HepG2 (cell line): Measurements from ENCODE around the gene TACC2. TPM values are rescaled to one million over a fixed set of nuclear protein-coding genes. Genes with fewer than 3 reads are reported as not detected.

Experiments used
- DMAP1 ChIP-seq: IDR thresholded peaks from 2 replicates; pipeline ENCODE4 v1.6.1; 2016
- GMEB2 ChIP-seq: IDR thresholded peaks from 2 replicates; pipeline ENCODE4 v1.6.1; 2016; ENCODE audit warnings: missing biosample characterization, missing genetic modification reagents, low read depth
- IKZF5 ChIP-seq: IDR thresholded peaks from 2 replicates; pipeline ENCODE4 v1.6.1; 2018; ENCODE audit warnings: missing genetic modification reagents, mild to moderate bottlenecking, missing compliant biosample characterization
- LRRFIP1 ChIP-seq: sonication (generic); formaldehyde crosslinking; conservative IDR thresholded peaks from 2 replicates; pipeline ENCODE4 v1.4.0; 2020; ENCODE audit warnings: missing genetic modification reagents
- MTERF4 ChIP-seq: sonication (generic); formaldehyde crosslinking; IDR thresholded peaks from 2 replicates; pipeline ENCODE4 v1.8.0; 2023; ENCODE audit warnings: mild to moderate bottlenecking, missing genetic modification reagents
- PPARG ChIP-seq: conservative IDR thresholded peaks from 2 replicates; pipeline ENCODE4 v1.6.1; 2016; ENCODE audit warnings: missing biosample characterization, missing genetic modification reagents
- SIX4 ChIP-seq: sonication (generic); formaldehyde crosslinking; IDR thresholded peaks from 2 replicates; pipeline ENCODE4 v1.4.0; 2020; ENCODE audit warnings: missing genetic modification reagents
- SP1 ChIP-seq, 2 experiments: fragments of 450-650 bp in 1 of 2; sonication (generic) in 1 of 2; formaldehyde crosslinking in 1 of 2; IDR thresholded peaks; 2 replicates each; pipeline versions ENCODE4 v1.4.0 to v1.6.1; 2016 to 2020; ENCODE audit warnings: missing genetic modification reagents in 1 of 2
- SPEN ChIP-seq: sonication (generic); formaldehyde crosslinking; IDR thresholded peaks from 2 replicates; pipeline ENCODE4 v1.5.1; 2020; ENCODE audit warnings: low read depth, mild to moderate bottlenecking, missing genetic modification reagents
- SRSF9 ChIP-seq: fragments of 200-400 bp; formaldehyde crosslinking; IDR thresholded peaks from 2 replicates; pipeline ENCODE4 v1.6.1; 2018; ENCODE audit warnings: borderline replicate concordance, mild to moderate bottlenecking, low read depth, low read length; ENCODE audit not compliant: insufficient read depth, poor library complexity, severe bottlenecking
- STAT6 ChIP-seq: sonication (generic); formaldehyde crosslinking; IDR thresholded peaks from 2 replicates; pipeline ENCODE4 v1.4.0; 2020; ENCODE audit warnings: missing genetic modification reagents, mild to moderate bottlenecking, borderline replicate concordance
- SYNCRIP ChIP-seq: fragments of 200-400 bp; formaldehyde crosslinking; IDR thresholded peaks from 2 replicates; pipeline ENCODE4 v1.6.1; 2018; ENCODE audit warnings: mild to moderate bottlenecking, low read depth, low read length; ENCODE audit not compliant: insufficient read depth
- THYN1 ChIP-seq: sonication (generic); formaldehyde crosslinking; IDR thresholded peaks from 2 replicates; pipeline ENCODE4 v1.8.1; 2023; ENCODE audit warnings: low read depth, mild to moderate bottlenecking, moderate library complexity, missing genetic modification reagents, borderline replicate concordance
- ZBTB26 ChIP-seq: IDR thresholded peaks from 2 replicates; pipeline ENCODE4 v1.6.1; 2016; ENCODE audit warnings: missing compliant biosample characterization, missing genetic modification reagents, borderline replicate concordance
- ZNF350 ChIP-seq: sonication (generic); formaldehyde crosslinking; IDR thresholded peaks from 2 replicates; pipeline ENCODE4 v1.4.0; 2020; ENCODE audit warnings: mild to moderate bottlenecking, low read depth, missing genetic modification reagents, borderline replicate concordance
- ZNF607 ChIP-seq: sonication (generic); formaldehyde crosslinking; IDR thresholded peaks from 2 replicates; pipeline ENCODE4 v1.5.1; 2020; ENCODE audit warnings: missing genetic modification reagents, mild to moderate bottlenecking, borderline replicate concordance
- ZNF784 ChIP-seq: sonication (generic); formaldehyde crosslinking; IDR thresholded peaks from 2 replicates; pipeline ENCODE4 v1.5.1; 2020; ENCODE audit warnings: missing genetic modification reagents, mild to moderate bottlenecking, borderline replicate concordance
- polyA plus RNA-seq, 8 experiments: library from polyadenylated mRNA; depleted of rRNA in 3 of 8; stranded (reverse) in 7 of 8; unstranded in 1 of 8; fragments of >200 nt; fragmentation: Illumina TruSeq in 4 of 8; extraction: Trizol in 4 of 8; gene quantifications; 2 replicates each; pipeline versions ENCODE4 v1.2.1 to v1.2.3, GENCODE V29; 2011 to 2016; ENCODE audit warnings: low read depth in 4 of 8, missing spikeins in 1 of 8, mixed read lengths in 1 of 8; ENCODE audit not compliant: insufficient read depth in 1 of 8
- total RNA-seq, 5 experiments: library from RNA; depleted of rRNA; stranded (reverse); fragments of >200 nt; fragmentation: Illumina TruSeq; extraction: Trizol; gene quantifications; 2 replicates each; pipeline ENCODE4 v1.2.3, GENCODE V29; 2016; ENCODE audit warnings: low read depth in 1 of 5

Gene TACC2
- total and polyA plus RNA-seq, 2 of the 13 experiments (the other 11 are each of a cell fraction or from before 2014, with no cell fraction given): 11.8 to 16.0 TPM

GRCh38 chr10:122056431-122057094 lies 67.6 kb downstream of the TACC2 start (continued):
- TF ChIP-seq MTERF4 (no peak), ZNF350 (CRISPR knock-in tag) (no peak), THYN1 (CRISPR knock-in tag) (no peak), DMAP1 (CRISPR knock-in tag) (no peak), ZNF607 (CRISPR knock-in tag) (no peak), IKZF5 (CRISPR knock-in tag) (peak; percentile 66), ZNF784 (CRISPR knock-in tag) (no peak), ZBTB26 (CRISPR knock-in tag) (no peak), GMEB2 (CRISPR knock-in tag) (no peak), SIX4 (CRISPR knock-in tag) (no peak), SP1 (IDR thresholded peaks at IDR 0.05) (no peak), SP1 (CRISPR knock-in tag; IDR thresholded peaks at IDR 0.05) (no peak), PPARG (no peak), SYNCRIP (no peak), SPEN (CRISPR knock-in tag) (no peak), LRRFIP1 (CRISPR knock-in tag) (no peak), SRSF9 (no peak), STAT6 (CRISPR knock-in tag) (no peak)
